GM21447 (cell line): Measurements from ENCODE around the gene DCST2.
A peak's percentile ranks its signal among the peaks of the same experiment; 100 is the strongest.

ENCODE experiments used
- ATAC-seq: cut with Tn5 transposase; IDR thresholded peaks from one replicate; pipeline ENCODE4 v1.9.1; 2021; ENCODE audit not compliant: unreplicated experiment

DCST2 gene

DNA sequence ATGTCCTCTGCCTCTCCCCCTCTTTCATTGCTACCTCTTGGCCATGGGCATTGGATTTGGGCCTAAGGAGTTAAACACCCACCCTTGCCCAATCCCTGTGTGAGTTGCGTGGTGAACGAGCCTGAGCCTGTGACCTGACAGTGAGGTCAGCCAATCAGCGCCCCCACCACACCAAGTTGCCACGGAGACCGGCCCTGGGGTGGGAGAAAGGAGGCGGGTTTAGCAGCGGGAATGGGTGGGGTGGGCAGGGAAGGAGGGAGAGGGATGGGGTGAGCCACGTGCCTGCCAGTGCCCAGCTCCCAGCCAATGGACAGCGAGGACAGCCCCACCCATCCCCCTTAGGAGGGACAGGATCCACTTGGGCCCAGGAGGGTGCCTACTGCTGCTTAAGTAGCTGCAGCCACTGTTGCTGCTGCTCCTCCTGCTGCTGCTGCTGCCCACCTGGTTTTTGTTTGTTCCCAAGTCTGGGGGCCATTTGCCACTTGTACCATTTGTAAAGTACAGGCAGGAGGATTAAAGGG lies 21.5 kb downstream of the DCST2 start:
- no peak for ATAC-seq

- no peak for ATAC-seq
Observed at GRCh38 chr1:155011437-155012025, 22.1 kb downstream of the DCST2 start.

DNA sequence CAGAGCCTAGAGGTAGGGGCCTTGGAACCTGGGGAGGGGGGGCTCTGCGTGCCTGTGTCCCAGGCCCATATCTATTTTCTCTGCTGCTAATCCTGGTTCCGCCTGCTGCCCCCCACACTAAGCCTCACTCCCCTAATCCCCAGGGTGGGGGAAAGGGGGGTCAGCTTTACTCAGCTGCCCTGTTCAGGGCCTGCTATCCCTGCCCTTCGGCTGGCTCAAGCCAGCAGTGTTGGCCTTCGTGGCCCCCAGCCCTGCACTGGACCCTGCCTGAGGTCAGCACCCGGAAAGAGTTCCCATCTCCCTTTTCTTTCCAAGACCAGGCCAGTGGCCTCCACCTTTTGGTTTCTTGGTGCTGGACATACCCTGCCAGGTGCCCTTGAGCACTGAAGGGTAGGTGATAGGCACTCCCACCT lies 22.6 kb downstream of the DCST2 start:
- no peak for ATAC-seq

DNA sequence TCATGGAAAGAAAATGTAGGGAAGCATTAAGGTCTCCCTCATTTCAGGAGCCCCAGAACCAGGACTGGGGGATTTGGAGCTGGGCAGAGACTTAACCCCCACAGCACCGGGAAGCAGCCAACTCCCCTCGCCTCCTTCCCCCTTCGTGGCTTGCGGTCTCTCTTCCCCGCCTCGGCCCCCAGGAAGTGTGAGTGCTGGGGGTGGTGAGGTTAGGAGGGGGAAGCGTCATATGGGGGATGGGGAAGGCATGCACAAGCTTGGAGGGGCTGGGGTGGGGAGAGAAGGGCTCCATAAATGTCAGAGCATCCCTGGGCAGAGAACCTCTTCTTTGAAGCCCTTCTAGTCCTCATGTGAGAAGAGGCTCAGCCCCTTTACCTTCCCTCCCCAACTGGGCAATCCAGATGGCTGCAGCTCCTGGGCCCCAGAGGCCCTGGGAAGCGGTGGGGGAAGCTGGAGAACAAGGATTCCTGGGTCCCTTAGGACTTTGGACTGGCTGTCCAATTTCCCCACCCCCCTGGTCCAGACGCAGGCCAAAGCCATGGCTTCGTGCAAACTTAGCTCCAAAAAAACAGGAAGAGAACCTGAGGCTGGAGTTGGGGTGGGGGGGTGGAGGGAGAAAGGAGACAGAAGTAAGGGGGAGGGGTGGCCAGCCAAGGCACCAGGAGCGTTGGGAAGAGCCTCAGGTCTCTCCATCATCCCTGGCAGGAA lies 23.2 kb downstream of the DCST2 start:
- ATAC-seq: no peak

GRCh38 chr1:155009742-155010141 lies 23.8 kb downstream of the DCST2 start:
- no peak for ATAC-seq

DNA sequence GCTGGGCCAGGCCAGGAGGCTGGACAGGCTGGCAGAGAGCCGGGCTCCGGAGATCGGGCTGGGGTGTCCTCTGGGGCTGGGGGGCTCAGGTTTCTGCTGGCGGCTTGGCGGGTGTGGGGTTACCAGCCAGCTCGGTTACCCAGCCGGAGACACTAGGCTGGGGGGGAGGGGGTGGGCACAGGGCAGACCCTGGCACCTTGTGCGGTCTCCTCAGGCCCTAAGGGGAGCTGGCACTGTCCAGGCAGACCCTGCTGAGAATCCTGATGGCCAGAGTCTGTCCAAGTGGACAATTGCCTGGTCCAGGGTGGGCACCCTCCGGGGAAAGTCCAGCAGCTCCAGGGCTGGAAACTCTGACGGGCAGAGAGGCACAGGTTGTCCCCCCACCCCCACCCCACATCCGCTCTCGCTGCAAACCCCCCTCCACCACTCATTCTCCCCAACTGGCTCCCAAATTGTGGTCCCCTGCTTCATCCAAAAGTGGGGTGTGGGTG lies 24.3 kb downstream of the DCST2 start:
- no peak for ATAC-seq

DNA sequence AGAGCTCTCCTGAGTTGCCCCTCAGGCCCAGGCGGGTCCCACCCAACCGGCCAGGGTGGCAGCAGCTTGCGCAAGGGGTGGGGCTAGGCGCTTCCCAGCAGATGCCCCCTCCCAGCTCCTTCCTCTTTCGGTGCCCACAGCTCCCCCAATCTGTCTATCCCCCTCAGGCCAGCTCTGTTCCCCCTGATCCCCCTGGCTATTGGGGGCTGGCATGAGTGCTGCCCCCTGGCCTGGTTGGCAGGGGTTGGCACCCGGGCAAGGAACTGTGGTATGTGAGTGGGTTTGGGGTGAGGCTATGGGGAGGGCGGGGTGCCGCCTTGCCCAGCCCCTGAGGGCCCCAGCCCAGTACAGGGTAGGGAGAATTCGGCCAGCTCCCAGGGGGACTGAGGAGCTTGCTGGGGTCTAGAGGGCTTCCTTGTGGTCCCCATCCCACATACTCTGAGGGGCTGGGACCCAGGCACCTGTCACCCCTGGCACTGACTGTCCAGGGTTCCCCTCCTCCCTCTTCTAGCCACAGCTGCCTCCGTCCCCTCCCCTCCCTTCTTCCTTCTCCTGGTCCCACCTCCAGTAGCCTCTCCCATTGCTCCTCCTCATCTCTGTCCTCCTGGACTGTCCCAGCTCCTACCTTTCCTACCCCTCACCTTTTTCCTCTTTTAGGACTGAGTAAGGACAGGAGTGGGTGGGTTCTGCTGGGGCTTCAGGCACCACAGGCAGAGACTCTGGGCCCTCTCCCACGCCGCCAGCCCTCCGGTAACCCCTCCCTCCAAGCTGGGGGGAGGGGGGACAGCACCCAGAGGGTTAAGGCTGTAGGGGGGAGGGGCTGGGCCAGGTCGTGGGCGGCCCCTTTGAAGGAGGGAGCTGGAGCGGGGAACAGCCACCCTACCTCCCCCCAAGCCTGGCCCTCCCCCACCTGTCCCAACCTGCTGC lies 25.3 kb downstream of the DCST2 start:
- ATAC-seq: no peak

DNA sequence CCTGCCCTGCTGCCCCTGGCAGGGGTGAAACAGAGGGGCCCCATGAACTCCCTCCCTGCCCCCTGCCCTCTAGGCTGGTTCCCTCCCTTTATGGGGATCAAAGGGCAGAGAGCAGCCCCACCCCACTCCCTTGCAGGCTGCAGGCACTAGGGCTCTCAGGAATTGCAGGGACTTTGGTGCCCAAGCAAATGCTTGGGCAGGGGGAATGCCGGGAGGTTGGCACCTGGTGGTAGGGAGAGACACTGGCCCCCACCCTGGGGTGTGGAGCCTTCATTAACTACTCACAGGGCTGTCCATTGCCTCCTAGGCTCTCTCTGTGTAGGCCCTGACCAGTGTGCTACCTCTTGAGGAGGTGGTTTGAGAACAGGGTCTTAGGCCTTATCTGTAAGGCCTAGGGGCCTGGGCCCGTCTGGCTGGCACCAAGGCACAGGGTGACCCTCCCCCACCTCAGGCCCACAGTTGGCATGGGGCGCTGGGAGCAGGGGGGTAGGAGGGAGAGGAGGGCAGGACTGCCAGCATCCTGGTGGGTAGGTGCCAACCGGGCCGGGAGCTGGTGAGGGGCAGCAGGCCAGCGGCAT lies 26.2 kb downstream of the DCST2 start:
- no peak for ATAC-seq

- no peak for ATAC-seq
Observed at GRCh38 chr1:155006601-155007101, 26.9 kb downstream of the DCST2 start.

- no peak for ATAC-seq
Observed at GRCh38 chr1:155005076-155006011, 28.2 kb downstream of the DCST2 start.

- no peak for ATAC-seq
Observed at GRCh38 chr1:155004352-155005075, 29.1 kb downstream of the DCST2 start.

DNA sequence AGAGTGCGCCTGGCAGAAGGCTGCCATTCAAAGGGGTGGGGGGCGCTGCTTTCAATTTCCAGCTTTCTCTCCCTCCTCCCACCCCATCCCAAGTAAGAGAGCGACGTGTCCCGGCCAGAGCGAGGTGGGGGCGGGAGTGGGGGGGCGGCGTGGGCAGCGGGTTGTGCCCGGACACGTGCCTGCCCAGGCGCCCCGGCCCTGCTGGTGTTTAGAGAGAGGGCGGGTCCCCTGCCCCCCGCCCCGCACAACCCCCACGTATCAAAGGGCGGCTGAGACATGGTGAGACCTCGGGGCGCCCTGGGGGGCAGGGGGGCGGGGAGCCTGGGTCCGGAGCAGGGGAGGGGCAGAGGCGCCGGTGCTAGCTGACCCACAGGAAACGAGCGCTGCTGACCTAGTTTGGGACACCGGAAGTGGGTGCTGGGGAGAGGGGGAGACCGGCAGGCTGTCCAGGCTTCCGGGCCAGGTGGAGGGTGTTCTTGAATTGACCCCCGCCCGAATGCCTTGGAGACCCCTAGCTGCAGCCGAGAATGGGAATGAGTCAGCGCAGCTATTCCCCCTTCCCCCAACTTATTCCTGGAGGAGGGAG lies 29.7 kb downstream of the DCST2 start:
- ATAC-seq: no peak

DNA sequence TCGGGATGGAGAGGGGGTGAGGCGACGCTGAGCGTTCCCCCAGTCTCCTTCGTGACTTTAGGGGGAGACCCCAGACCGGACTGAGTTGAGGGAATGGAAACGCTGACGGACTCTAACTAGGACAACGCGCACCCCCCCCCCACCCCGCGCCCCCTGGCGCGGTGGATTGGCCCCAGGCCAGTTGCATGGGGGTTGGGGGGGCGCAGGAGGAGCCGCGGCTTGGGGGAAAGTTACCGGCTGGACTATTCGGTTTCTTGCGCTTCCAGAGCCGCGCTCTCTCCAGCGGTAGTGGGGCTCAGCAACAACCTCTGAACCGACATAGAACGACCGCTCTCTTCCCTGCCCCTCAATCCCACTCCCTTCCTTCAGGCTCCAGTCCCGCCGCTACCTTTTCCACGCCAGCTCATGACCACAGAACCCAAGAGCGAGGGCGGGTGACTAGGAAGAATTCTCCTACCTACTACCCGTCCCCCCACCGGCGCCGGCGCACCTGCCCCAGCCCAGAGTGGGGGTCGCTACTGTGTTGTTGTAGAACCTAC lies 30.3 kb downstream of the DCST2 start:
- ATAC-seq: no peak

DNA sequence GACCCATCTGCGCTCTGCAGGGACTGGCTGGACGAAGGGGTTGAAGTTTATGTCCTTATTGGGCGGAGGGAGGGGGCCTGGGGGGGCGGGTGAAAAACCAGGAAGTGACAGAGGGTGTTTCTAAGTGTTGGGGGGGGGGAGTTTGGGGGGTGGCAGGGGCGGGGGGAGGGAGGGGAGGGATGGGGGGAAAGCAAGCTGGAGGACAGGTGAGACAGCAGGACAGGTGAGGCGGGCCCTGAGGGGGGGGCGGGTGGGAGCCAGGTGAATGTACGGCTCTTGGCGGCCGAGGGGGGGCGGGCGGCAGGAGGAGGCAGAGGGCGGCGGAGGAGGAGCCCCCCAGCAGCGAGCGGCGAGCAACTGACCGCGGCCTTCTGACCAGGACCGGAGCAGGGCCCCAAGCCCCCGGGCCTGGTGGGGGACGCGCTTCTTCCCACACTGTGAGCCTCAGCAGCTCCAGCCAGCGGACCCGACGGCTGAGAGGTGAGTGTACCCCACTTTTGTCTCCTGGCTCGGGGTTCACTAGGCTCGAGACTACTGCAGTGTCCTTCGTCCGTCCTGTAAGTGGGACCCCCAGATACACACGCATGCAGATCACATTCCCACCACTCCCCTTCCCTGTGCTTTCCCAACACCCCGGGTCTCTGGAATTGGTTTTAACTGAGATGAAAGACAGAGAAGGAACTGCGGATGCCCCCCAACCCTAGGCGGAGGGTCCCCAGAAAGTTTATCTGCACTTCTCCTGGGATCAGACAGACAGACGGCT lies 30.9 kb downstream of the DCST2 start, which contains the start of gene ZBTB7B:
TSS of gene ZBTB7B (plus strand) at position 339 of the 763 bp plus-strand sequence. CDS start 11,859 bp downstream, outside the sequence.
- ATAC-seq: no peak

DNA sequence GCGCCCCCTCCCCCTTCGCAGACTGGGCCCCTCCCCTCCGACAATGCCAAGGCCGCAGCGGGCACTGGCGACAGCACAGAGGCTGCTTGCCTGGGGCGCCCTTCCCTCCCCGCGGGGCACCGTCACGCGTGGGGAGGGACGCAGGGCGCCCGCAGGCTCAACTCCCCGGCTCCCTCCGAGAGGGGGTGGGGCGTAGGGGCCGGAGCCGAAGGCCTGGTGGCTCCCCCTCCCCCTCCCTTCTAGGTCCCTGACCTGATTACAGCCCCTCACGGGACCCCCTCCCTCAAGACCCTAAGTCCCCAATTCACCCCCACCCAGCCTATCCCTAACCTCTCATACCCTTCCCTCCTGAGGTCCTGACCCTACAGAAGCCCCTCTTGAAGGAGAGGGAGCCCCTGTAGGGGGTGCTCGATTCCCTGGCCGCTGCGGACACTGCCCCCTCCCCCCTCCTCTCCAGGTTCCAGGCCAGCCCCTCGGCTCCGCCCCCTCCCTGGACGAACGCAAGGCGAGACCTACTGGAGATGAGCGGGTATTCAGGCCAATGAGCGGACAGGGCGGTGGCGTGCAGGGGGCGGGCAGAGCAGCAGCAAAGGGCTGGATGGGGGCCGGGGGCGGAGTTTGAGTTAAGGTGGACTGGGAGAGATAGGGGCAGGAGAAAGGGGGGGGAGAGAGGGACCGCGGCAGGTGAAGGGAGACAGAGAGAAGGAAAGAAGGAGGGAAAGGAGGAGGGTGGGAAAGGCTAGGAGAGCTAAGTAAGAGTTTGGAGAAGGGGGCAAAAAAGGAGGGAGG lies 31.7 kb downstream of the DCST2 start:
- ATAC-seq: peak; percentile 49

GRCh38 chr1:155001425-155001674 lies 32.2 kb downstream of the DCST2 start:
- ATAC-seq: no peak
